Stimulated activated CD4-positive, alpha-beta T cell treated with anti-CD3 and anti-CD28 coated beads, Interleukin-15, amount 100 ng/mL, for 1 hour (primary cell): Measurements from ENCODE around the gene GAB1.

Source experiments
- DNase-seq, 2 donors: peaks; one replicate each; pipeline ENCODE4 v3.0.0-alpha.2; 2020; ENCODE audit warnings: low read depth in 1 of 2, low spot score in 1 of 2

The GAB1 gene

GRCh38 chr4:143357161-143357845 is 20.6 kb downstream of the GAB1 start:
- no peak for DNase-seq

- DNase-seq, result no peak
Measured at GRCh38 chr4:143358419-143358818, 21.7 kb downstream of the GAB1 start.

GRCh38 chr4:143358923-143359643 is 22.4 kb downstream of the GAB1 start:
- DNase-seq, result no peak

GRCh38 chr4:143359644-143360193 is 23.0 kb downstream of the GAB1 start:
- DNase-seq, result no peak

- no peak for DNase-seq
Measured at GRCh38 chr4:143360838-143361625, 24.4 kb downstream of the GAB1 start.

GRCh38 chr4:143362349-143363046 is 25.8 kb downstream of the GAB1 start:
- no peak for DNase-seq

- DNase-seq, result no peak
Measured at GRCh38 chr4:143363332-143363731, 26.7 kb downstream of the GAB1 start.

GRCh38 chr4:143364063-143364462 is 27.4 kb downstream of the GAB1 start:
- no peak for DNase-seq

GRCh38 chr4:143367863-143368262 is 31.2 kb downstream of the GAB1 start:
- no peak for DNase-seq

GRCh38 chr4:143369552-143369951 is 32.9 kb downstream of the GAB1 start:
- DNase-seq, result no peak

- no peak for DNase-seq
Measured at GRCh38 chr4:143372093-143372915, 35.6 kb downstream of the GAB1 start.

- no peak for DNase-seq
Measured at GRCh38 chr4:143374255-143374654, 37.6 kb downstream of the GAB1 start.

GRCh38 chr4:143374771-143375170 is 38.1 kb downstream of the GAB1 start:
- no peak for DNase-seq

GRCh38 chr4:143375326-143376073 is 38.8 kb downstream of the GAB1 start:
- DNase-seq, result no peak

- no peak for DNase-seq
Measured at GRCh38 chr4:143377611-143378099, 41.0 kb downstream of the GAB1 start.

GRCh38 chr4:143380629-143381028 is 44.0 kb downstream of the GAB1 start:
- DNase-seq, result no peak

GRCh38 chr4:143381189-143382118 is 44.8 kb downstream of the GAB1 start:
- no peak for DNase-seq

GRCh38 chr4:143382596-143382995 is 45.9 kb downstream of the GAB1 start:
- DNase-seq, result no peak
